ENCODE data around the gene TMIGD1. TPM values are rescaled to one million over a fixed set of nuclear protein-coding genes. Genes with fewer than 3 reads are reported as not detected.

Gene TMIGD1
- total RNA-seq, 1 donor from 2014 or later: not detected

DNA sequence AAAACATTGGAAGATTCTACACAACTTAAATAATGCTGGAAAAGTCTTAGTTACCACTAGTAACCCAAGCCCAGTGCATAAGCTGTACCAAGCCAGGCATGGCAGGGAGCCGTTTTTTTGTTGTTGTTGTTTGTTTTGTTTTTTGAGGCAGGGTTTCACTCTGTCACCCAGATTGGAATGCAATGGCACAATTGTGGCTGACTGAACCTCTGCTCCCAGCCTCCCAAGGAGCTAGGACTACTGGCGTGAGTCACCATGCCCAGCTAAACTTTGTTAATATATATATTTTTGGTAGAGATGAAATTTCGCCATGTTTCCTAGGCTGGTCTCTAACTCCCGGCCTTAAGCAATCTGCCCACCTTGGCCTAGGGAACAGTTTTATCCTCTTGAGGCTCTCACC is 564 bp upstream of the TMIGD1 start:
- no peak for DNase-seq (ENCODE audit: extremely low read depth, low read depth, low spot score)

DNA sequence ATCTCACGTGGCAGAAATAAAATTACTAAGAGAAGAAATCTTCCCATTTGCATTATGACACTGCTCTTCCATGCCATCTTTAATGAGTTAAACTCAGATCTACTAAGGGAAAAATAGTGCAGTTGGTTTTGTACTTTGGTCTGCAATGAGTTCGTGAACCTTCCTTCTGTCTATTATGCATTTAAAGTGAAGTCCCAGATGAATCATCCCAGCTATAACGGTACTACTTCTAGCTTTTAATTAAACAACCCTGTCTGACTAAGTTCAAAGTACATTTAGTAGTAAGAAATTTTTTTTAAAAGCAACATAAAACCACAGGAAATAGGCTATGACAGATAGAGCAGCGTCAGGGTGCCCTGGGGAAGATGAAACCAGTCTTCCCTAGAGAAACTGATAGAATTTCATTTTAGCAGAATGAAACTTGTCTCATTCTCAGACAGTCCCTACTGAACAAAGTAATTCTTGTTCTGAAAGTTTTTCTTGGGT is 1.8 kb downstream of the TMIGD1 start:
- DNase-seq (ENCODE audit: extremely low read depth, low read depth, low spot score): no peak

DNA sequence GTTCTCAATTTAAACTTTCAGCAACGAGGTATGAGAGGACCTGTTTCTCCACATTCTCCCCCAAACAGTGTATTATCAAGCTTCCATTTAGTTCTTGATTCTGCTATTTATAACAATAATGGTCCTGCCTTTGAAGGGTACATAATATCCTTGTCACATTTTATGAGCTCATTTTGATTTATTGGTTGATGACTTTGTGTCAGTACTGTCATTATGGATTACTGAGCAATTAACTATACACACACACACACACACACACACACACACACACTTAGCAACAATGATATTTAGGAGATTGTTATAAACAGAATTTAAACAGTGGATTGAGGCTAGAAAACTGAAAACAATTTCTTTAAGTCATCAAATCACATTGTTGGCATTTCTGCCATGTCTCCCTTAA is 7.0 kb downstream of the TMIGD1 start:
- no peak for DNase-seq (ENCODE audit: extremely low read depth, low read depth, low spot score)

DNA sequence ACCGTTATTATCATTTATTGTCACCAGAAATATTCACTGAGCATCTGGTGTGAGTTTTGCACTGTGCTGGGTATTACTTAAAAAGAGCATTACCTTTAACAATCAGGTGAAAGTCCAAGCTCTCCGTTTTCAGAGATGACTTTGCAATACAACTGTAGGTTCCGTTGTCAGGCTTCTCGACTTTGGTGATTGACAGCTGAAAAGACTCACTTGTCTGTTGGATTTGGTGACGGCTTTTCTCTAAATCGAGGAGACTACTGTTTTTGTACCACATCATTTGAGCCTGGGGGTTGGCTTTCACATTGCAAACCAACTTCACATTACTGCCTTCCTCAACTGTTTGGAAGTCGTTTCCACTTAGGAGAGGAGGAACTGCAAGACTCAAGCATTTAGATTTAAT is 9.1 kb downstream of the TMIGD1 start:
- DNase-seq (ENCODE audit: extremely low read depth, low read depth, low spot score): no peak

DNA sequence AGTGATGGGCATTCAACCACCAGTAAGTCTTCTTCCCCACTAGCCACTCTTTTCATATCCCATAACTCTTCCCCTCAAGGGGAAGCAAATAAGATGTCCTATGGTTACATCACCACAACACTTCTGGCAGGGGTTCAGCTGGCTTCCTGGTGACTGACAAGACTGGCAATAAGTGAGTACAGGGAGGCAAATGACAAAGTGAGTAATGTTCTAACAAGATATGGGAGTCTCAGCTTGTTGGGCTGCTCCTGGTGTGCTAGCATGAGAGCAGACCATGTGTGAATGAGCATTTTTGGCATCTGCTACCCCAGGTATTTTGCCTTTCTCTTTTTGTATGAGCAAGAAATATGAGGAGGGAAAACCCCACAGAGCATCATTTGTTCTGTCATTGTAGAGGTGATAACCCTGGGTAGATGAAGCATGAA is 9.9 kb downstream of the TMIGD1 start:
- DNase-seq (ENCODE audit: extremely low read depth, low read depth, low spot score): no peak

DNA sequence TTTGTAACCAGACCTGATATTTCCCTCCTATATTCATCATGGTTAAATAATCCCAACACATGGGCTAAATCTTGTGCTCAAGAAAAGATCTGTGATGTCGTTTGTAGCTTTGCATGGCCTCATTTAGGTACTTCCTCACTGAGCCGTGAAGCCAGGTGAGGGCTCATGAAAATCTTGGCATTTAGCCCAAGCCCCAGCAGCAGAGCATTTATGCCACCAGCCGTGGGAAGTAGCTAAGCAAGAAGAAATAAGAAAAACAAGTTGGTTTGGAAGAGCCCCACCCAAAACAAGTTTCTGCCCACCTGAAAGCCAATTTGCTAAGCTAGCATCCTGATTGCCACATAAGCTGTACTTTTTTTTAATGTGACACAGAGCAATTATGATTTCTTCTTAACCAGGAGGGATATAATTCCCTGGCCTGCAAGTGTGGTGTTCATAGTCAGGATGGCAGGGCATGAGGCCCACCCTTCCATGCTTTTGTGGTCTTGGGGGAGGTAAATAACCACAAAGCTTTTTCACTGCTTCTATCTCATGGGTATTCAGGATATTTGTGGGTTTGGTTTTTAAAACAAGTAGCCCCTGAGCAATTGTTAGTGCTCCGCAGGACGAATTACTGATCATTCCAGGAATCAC is 10.5 kb downstream of the TMIGD1 start:
- no peak for DNase-seq (ENCODE audit: extremely low read depth, low read depth, low spot score)

DNA sequence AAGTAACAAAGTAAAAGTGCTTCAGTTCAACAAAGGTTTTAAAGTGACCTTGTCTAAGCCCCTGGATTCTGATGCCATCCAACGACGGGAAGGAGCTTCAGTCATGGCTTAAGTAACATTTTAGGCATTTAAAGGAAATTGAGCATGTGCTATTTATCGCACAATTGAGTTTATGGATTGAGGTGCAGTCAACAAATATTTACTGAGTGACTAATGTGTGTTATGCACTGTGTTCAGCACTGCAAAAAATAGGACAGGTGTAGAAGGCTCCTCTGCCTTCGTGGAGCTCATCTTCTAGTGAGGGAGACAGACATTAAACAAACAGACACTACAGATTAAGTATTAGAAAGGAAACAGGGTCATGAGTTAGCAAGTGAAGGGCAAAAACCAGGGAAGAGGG is 12.5 kb downstream of the TMIGD1 start:
- no peak for DNase-seq (ENCODE audit: extremely low read depth, low read depth, low spot score)

DNA sequence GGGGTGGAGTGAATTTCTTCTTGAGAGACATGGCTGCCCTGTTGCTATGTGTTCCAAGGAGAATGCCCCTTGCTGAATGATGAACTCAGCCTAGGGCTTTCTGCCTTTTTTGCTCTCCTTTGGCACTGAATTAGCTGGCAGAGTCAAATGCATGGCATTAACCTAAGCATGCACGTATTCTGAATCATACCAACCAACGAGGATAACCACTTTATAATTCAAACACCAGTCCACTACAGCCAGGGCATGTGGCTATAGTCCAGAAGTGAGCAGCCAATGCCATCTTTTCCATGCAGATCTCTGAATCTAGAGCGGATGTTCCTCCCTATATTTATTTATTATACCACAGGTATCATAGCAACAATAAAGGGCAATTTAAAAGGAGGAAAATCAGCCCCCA is 15.7 kb downstream of the TMIGD1 start:
- DNase-seq (ENCODE audit: extremely low read depth, low read depth, low spot score): no peak

DNA sequence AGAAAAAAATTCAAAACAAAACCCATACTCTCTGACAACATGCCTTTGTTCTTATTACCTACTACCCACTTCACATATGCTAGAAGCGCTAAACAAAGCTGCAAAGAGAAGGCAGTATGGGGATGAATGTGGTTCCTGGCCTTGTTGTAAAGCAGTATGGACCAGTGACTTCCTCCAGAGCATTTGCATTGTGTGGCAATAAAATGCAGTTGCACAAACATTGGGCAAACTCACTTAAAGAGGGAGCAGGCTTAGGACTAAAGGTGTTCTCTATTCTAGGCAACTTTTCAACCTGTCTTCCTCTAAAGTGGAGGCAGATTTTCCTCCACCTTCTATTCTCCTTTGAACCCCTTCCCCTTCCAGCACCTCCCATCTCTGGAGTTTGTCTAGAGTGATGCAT is 17.1 kb downstream of the TMIGD1 start:
- no peak for DNase-seq (ENCODE audit: extremely low read depth, low read depth, low spot score)

DNA sequence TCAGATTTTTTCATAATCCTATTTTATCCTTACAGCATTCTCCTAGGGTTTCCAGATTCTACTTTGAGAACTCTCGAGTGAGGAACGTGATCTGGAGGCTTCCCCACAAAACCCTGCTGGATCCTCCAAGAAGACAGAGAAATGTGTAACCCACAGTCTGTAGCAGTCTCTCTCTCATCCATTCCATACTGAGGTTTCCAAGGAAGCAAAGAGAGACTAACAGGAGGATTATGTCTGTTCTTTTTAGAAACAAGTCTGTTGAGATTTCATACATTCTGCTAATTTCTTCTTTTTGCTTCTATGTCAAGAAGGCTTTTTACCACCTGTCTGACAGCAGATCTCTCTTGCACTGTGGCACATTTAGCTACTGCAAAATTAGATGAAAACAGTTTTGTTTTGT is 18.8 kb downstream of the TMIGD1 start:
- no peak for DNase-seq (ENCODE audit: extremely low read depth, low read depth, low spot score)

DNA sequence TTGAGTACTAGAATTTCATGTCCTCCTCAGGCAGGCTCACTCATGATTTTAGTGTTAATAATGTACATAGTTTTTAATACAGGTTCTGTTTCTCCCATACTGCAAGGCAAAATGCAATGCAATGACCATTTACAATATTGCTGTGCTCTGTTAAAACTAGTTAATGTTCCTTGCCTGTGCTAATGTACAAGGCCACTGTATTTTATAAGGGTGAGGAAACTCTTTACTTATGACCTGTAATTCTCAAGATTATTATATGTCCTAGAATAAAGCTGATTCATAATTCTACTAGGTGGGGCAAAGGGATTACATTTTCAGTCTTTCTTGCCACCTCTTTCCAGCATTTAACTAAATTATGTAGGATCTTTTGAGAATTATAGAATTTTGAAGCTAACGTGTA is 19.4 kb downstream of the TMIGD1 start:
- no peak for DNase-seq (ENCODE audit: extremely low read depth, low read depth, low spot score)

DNA sequence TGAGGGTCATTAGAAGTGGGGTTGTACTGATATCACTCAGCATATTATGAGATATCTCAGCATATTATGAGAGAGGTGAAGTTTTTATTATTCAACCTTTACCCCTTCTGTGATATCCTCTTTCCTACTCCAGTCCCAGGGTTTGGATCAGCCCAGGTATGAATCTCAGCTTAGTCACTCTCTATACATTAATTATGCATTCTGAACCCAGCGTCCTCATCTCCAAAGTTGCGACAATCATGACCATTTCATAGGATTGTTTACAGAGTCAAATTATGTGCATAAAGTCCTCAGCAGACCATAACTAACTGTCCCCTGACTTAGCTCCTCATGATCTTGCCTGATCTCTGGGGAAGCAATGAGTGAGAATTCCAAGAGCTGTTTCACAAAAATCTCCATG is 21.6 kb downstream of the TMIGD1 start:
- DNase-seq (ENCODE audit: extremely low read depth, low read depth, low spot score): no peak

DNA sequence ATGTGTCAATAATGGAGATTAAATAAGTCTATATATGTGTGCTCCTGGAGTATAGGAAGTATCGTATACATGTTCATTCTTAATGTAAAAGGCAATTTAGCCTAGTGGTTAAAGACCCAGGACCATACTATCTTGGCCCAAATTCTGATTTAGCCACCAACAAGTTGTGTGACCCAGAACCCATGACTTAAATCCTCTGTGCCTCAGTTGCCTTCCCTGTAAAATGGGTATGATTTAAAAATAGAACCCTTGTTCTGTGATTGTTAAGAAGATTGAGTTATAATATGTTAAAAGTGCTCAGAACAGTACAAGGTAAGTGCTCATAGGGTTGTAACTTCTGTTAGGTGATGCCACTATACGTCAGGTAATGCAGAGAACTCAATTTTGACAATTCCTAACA is 23.3 kb downstream of the TMIGD1 start:
- no peak for DNase-seq (ENCODE audit: extremely low read depth, low read depth, low spot score)

DNA sequence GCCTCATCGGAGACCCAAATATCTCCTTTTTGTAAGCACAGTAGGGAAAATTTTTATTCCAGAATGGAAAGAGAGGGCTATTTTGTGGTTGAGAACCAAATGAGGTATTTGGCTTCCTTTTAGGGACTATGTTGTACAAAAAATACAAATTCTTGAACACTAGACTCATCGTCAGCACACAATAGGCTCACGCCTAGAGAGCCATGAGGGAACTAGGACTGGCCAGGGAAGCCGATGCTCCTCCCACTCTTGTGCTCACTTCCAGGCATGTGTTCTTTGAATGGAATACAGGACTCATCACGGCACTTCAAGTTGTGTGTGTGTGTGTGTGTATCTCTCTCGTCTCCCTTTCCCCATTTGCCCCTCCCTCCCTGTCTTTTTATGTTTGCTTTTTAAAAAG is 24.3 kb downstream of the TMIGD1 start:
- no peak for DNase-seq (ENCODE audit: extremely low read depth, low read depth, low spot score)

DNA sequence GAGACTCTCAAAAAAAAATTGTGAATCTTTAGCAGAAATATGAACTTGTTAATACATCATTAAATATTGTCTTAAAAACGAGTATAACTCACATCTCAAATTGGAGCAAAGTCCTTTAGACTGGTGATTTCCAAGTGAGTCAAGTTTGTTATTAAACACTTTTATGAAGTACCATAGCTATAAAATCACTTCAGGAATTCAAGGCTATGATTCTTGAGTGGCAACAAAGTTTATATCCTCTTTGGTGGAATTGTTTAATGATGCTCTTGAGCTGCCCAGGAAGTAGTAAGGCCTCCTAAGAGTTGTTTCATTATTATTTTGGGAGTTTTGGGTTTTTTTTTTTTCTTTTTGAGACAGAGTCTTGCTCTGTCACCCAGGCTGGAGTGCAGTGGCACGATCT is 25.5 kb downstream of the TMIGD1 start:
- no peak for DNase-seq (ENCODE audit: extremely low read depth, low read depth, low spot score)

DNA sequence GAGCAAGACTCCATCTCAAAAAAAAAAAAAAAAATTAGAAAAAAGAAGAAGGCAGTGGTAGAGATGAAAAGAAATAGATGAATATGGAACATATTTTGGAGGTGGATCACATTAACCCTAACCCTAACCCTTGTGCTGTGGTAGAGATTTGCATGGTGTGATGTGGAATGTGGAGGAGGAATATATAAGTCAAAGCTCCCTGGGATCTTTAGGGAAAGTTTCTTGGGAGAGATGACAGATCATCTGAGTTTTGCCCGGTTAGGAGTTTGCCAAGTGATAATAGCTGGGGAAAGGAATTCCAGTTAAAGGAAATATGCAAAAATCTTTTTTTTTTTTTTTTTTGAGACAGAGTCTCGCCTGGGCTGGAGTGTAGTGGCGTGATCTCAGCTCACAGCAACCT is 29.1 kb downstream of the TMIGD1 start:
- DNase-seq (ENCODE audit: extremely low read depth, low read depth, low spot score): no peak

DNA sequence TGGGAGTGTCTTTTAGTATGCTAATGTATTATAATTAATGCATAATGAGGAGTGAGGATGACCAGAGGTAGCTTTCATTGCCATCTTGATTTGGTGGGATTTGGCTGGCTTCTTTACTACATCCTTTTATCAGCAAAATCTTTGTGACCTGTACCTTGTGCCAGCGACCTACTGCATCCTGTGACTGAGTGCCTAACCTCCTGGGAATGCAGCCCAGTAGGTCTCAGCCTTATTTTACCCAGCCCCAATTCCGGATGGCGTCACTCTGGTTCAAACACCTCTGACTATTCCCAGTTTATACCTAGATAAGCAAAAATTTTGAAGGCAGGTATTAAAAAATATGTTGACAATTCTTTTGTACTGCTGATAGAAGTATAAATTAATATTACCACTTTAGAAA is 31.6 kb downstream of the TMIGD1 start:
- DNase-seq (ENCODE audit: extremely low read depth, low read depth, low spot score): no peak

DNA sequence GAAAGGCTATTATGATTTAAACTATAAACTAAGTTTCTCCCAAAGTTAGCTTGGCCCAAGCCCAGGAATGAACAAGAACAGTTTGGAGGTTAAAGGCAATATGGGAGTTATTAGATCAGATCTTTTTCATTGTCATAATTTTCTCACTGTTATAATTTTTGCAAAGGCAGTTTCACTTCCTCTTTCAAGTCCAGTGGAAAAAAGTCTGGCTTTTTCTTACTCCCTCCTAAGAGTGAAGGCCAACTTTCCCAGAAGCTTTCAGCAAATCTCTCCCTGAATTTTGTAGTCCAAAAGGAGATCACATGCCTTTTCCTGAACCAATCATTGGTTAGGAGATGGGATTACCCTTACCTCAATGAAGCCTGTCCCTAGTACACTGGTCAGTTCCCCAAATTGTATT is 33.0 kb downstream of the TMIGD1 start:
- DNase-seq (ENCODE audit: extremely low read depth, low read depth, low spot score): no peak

DNA sequence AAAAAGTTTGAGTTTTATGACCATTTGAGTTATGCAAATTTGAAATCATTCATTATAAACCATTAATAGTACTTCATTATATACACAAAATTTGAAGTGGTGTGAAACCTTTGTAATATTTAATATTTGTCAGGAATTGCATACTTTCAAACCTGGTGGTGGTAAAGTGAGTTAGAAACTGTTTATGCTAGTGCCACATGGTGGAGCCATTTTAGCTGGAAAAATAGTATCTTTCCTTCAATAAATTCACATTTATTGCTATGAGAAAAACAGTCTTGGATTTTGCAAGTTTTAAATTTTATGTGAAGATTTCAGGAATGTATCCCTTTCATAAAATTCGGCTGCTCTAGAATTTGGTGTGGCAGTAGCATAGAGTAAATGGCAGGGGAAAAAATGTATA is 34.9 kb downstream of the TMIGD1 start:
- DNase-seq (ENCODE audit: extremely low read depth, low read depth, low spot score): no peak

DNA sequence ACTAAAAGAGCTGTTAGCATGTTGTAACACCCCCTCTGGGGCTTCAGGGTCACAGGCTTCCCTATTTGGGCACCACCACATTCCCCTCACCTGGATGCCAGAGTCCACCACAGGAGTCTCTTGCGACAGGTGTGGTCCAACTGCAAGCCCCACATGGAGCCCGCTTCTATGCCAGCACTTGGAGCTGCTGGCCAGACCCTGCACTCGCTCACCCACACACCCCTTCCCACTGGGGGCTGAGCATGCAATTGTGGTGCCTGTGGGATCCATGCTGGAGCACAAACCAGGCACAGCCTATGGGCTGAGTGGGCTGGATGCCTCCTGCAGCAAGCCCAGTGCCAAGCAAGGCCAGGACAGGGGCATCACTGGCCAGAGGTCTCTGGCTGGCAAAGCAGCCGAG is 36.1 kb downstream of the TMIGD1 start:
- no peak for DNase-seq (ENCODE audit: extremely low read depth, low read depth, low spot score)

DNA sequence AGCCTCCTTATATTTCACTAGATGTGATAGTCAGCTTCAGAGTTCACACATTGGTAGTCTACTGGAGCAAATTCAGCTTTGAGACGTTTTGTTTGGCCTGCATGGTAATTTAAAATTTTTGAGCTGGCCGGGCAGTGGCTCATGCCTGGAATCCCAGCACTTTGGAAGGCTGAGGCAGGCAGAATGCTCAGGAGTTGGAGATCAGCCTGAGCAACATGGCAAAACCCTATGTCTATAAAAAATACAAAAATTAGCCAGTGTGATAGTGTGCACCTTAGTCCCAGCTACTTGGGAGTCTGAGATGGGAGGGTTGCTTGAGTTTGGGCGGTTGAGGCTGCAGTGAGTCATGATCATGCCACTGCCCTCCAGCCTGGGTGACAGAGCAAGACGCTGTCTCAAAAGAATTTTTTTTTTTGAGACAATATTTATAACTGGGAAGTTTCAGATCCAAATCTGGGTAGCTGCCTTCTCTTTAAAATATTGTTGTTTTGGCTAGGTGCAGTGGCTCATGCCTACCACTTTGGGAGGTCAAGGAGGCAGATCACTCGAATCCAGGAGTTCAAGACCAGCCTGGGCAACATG is 37.3 kb downstream of the TMIGD1 start:
- DNase-seq (ENCODE audit: extremely low read depth, low read depth, low spot score): no peak

DNA sequence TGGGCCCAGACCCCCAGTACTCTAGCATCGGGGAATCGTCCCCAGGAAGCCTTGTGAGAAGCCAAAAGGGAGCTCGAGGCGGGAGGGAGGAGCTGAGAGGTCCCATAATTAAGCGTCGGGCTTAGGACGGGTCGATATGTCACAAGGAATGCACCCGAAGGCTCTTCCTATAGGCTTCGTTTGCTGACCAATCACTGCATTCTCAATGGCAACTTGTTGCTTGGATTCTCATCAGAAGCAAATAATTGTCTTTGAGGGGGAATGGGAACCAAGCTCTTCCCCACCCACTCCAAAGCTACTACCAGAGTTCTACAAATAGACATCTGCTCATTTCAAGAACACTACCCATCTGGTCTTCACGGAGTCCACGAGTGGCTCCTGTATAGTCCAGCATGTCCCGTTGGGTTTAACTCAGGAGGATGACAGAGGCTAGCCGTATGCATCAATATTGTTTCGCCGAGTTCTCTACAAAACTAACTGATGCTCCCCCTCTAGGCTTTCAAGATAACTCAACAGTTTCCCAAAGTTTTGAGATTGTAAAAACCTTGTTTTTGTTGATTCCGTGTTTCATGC is 41.5 kb downstream of the TMIGD1 start:
- DNase-seq (ENCODE audit: extremely low read depth, low read depth, low spot score): no peak
